HG02588 (cell line): ENCODE data around the gene BCL6.

ENCODE experiments used
- ATAC-seq: cut with Tn5 transposase; IDR thresholded peaks from one replicate; pipeline ENCODE4 v1.9.1; 2021; ENCODE audit warnings: mild to moderate bottlenecking, moderate library complexity; ENCODE audit not compliant: unreplicated experiment

Gene BCL6

GRCh38 chr3:187745201-187746058, at the start of gene BCL6:
TSS of gene BCL6 (minus strand) at chr3:187745468. CDS start at chr3:187733693, 11,775 bp downstream.
- peak; percentile 76 for ATAC-seq

GRCh38 chr3:187794731-187795130, 49.5 kb upstream of the BCL6 start:
- ATAC-seq = no peak

DNA sequence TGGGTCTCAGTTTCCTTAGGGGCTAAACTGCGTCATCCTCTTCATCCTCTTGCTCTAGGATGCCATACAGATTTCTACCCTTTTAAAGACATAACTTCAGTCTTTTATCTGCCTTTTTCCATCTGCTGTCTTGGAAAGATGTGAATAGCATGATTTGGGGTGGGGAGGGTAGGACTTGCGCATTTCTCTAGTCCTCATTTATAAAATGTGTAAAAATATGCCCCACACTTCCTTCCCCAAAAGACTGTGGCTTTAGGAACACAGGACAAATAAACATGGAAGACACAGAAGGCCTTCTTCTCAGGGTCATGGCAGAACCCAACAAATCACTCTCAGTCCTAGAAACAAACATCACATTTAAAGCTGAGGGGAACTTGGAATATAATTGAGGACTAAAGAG, 48.4 kb upstream of the BCL6 start:
- ATAC-seq = no peak

- ATAC-seq = no peak
Observed at GRCh38 chr3:187792521-187792920, 47.3 kb upstream of the BCL6 start.

- no peak for ATAC-seq
Observed at GRCh38 chr3:187789872-187790271, 44.6 kb upstream of the BCL6 start.

DNA sequence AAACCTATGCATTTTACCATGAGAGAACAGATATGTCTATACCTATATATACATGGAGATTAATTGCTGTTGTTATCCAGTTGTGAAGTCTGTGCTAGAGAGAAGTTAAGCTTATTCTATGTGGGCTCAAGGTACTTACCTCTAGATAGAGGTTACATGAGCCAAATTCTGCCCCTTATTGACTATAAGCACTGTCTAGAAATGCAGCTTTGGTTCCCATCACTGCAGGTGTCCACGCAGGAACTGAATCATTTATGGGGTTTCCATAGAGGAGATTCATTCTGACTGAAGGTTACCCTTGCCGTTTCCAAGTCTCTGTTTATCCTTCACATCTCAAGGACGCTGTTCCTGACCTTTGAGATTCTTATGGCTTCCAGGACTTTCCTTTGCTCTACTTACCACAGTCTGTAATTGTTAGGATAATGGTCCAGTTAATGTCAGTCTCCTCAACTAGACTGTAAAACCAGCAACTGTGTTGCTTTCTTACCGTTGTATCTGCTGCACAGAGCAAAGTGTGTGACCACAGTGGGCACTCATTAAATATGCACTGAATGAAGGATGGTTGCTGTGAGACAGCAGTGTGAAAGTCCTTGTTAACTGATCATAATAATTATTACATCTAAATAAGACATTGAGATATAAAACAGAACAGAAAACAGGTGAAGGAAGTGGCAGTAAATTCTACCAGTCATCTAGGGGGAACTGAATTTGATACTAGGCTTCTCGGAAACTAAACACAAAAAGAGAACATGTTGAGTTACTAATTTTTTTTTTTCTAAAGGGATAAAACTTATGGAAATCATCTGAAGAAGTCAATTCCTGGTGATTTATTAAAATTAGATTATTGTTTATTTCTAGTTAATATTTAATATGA, 44.0 kb upstream of the BCL6 start:
- ATAC-seq = no peak

- ATAC-seq = no peak
Observed at GRCh38 chr3:187783098-187783497, 37.8 kb upstream of the BCL6 start.

- no peak for ATAC-seq
Observed at GRCh38 chr3:187782006-187782405, 36.7 kb upstream of the BCL6 start.

GRCh38 chr3:187781001-187781400, 35.7 kb upstream of the BCL6 start:
- no peak for ATAC-seq

- no peak for ATAC-seq
Observed at GRCh38 chr3:187778726-187779125, 33.5 kb upstream of the BCL6 start.

- ATAC-seq = peak; percentile 42
Observed at GRCh38 chr3:187777331-187777941, 32.2 kb upstream of the BCL6 start.

GRCh38 chr3:187775549-187775948, 30.3 kb upstream of the BCL6 start:
- ATAC-seq = no peak

GRCh38 chr3:187774185-187774789, 29.0 kb upstream of the BCL6 start:
- ATAC-seq = no peak

GRCh38 chr3:187773233-187774184, 28.2 kb upstream of the BCL6 start:
- peak; percentile 69 for ATAC-seq

GRCh38 chr3:187770224-187770623, 25.0 kb upstream of the BCL6 start:
- peak; percentile 56 for ATAC-seq

DNA sequence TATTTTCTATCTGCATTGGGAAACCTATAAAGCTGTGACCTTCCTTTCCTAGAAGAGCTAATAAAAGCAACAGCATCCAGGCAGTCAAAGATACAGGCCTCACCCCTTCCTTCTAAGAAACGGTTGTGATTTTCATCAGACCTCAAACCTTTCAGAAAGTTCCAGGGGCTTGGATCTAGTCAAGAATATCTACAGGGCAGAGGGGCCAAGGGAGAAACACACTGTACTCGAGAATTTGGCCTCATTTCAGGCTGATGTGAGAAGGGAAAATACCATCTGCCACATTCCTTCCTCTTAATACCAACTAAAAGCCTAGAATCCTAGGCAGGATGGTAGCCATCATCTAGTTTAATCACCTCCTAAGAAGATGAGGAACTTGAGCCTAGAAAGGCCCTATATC, 24.5 kb upstream of the BCL6 start:
- no peak for ATAC-seq

DNA sequence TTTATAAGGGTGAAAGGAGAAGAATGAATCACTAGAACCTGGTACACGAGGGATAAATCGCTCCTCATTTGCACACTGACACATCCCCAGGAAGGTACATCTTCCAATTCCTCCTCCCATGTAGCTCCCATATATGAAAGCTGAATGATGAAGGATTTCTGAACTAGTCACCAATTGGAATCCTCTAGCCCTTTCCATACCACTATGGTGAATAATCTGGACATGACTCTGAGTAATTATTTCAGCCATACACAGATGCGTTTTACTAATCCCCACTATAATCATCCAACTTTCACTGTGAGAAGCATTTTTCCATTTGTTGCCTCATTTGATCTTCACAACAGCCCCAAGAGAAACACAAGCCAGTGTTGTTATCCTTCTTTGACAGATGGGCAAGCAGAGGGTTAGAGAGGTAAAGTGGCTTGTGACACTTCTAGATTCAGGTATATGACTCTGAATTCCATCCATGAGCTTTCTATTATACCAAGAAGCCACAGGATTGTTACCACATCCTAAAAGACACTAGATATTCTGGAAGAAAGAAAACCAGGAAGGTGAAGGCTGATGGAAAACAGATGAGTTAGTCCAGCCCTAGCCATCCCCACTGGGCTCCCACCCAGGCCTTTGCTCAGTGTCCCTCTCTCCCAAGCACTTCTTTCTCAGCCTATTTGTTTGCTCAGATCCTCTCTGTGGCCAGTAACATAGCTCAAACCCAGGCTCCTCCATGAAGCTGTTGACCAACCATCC, 22.2 kb upstream of the BCL6 start:
- ATAC-seq = no peak

- ATAC-seq = no peak
Observed at GRCh38 chr3:187765342-187765741, 20.1 kb upstream of the BCL6 start.
